ENCODE measurements around the gene EFCC1.

DNA sequence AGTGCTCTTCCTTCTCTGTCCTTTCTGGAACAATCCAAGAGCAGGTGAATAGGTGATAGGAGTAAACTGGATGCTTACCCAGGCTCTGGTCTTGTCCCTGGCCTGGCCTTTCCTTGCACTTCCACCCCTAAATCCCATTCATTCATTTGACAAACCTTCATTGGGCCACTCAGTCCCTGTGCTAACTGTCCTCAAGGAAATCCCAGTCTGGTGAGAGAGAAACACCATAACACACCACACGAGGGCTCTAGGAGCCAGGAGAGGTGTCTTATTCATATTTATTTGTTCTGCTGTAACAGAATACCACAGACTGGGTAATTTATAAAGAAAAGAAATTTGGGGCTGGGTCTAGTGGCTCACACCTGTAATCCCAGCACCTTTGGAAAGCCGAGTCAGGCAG, 22.8 kb downstream of the EFCC1 start:
- TF ChIP-seq, protein P1, sequence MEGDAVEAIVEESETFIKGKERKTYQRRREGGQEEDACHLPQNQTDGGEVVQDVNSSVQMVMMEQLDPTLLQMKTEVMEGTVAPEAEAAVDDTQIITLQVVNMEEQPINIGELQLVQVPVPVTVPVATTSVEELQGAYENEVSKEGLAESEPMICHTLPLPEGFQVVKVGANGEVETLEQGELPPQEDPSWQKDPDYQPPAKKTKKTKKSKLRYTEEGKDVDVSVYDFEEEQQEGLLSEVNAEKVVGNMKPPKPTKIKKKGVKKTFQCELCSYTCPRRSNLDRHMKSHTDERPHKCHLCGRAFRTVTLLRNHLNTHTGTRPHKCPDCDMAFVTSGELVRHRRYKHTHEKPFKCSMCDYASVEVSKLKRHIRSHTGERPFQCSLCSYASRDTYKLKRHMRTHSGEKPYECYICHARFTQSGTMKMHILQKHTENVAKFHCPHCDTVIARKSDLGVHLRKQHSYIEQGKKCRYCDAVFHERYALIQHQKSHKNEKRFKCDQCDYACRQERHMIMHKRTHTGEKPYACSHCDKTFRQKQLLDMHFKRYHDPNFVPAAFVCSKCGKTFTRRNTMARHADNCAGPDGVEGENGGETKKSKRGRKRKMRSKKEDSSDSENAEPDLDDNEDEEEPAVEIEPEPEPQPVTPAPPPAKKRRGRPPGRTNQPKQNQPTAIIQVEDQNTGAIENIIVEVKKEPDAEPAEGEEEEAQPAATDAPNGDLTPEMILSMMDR (IDR thresholded peaks at IDR 0.05), result no peak
- no peak for TF ChIP-seq POLR2A (IDR thresholded peaks at IDR 0.05)

Measured in tibial nerve (tissue), 3 donors.